COLO829 (cell line): ENCODE results near the gene STAG1.
"Not testable (repeated sequence)": the region's sequence is repeated elsewhere in the genome, so short reads cannot be mapped to it uniquely, and the experiment has no call there.

Source experiments
- DNase-seq: peaks from one replicate; pipeline ENCODE4 v3.0.0; 2012; ENCODE audit warnings: low spot score

STAG1 gene

DNA sequence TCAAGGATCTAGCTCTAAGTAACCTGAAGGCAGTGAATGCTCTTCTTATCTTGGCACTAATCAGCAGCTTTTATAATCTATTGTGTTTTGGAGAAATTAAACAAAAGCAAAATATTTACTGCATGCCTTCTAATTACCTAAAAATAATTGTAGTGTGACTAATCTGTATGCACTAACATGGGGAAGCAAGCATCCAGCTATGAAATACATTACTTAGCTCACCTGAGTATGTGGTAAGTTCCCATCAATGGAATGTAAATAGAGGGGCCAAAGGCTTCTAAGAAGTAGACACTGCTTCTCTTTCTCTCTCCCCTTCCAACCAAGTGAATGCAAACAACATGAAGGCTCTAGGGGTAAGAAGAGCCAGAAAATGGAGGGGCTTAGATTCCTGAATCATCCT, 165.6 kb downstream of the STAG1 start:
- DNase-seq, result no peak

GRCh38 chr3:136584728-136585127, 167.4 kb downstream of the STAG1 start:
- DNase-seq, result no peak

DNA sequence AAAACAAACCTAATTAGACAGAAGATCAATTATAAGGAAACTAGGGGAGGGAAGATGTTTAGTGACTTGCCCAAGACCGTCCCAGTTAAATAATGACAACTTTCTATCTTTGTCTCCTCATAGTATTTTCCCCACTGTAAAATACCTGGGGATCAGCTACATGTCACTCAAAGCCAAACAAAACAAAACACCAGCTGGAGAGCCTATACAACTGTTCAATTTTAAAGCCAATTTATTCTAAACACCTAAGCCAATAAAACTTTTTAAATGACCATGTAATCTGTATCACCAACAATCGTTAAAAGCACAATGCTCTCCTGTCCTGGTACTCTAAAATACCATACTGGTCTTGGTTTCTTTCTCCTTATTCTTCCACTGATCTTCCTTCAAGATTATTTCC, 168.4 kb downstream of the STAG1 start:
- no peak for DNase-seq

- no peak for DNase-seq
These were observed 174.4 kb downstream of the STAG1 start for GRCh38 chr3:136577791-136578190.

GRCh38 chr3:136576279-136577009, 175.7 kb downstream of the STAG1 start:
- DNase-seq, result no peak

DNA sequence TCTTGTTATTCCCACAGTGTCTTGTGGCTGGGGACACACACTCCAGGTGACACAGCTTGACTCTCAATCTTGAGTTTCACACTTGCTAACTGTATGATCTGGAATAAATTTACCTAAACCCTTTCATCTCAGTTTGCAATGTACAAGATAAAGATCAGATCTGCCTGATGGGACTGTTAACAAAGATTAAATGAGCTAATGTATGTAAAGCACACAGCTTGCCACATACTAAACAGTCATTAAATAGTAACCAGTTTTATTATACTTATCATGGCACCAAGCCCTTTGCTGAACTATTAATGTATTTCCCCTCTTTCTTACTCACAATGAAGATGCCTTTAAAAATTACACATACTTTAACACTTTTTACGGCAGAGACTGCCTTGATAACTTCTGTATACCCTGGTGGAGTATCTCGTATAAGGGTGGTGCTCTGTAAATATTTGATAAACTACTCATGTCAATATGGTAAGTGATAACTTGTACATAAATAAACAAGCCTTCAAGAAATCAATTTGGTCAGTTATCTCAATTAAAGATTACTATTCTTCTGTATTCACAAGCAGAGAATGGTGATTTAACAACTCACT, 184.5 kb downstream of the STAG1 start:
- no peak for DNase-seq

- DNase-seq, result not testable (repeated sequence)
These were observed 187.2 kb downstream of the STAG1 start for GRCh38 chr3:136564962-136565361.

DNA sequence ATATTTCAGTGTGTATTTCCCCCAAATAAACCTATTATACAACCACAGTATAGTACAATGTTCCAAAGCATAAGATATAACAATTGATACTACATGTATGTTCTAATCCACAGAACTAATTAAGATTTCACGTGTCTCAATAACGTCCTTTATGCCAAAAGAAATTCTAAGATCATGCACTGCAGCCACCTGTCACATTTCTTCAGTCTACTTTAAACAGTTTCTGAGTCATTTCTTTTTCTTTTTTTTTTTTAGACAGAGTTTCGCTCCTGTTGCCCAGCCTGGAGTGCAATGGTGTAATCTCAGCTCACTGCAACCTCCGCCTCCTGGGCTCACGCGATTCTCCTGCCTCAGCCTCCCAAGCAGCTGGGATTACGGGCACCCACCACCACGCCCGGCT, 190.2 kb downstream of the STAG1 start:
- no peak for DNase-seq

DNA sequence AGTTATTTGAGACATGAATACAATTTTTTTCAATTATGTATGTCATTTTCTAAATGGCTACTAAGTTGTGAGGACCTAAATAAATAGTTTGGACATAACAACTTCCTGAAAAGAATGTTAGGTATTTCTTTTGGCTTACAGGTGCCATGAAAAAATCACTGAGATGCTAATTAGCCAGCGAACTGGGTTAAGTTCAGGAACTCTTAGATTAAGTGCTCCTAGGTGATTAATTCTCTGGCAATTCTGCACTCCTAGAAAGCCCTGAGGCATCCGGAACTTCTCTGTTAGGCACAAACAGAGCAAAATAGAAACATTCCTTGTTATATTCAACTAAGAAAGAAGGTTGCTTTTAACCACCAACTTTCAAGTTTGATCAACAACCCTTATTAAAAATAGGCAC, 192.3 kb downstream of the STAG1 start:
- no peak for DNase-seq

DNA sequence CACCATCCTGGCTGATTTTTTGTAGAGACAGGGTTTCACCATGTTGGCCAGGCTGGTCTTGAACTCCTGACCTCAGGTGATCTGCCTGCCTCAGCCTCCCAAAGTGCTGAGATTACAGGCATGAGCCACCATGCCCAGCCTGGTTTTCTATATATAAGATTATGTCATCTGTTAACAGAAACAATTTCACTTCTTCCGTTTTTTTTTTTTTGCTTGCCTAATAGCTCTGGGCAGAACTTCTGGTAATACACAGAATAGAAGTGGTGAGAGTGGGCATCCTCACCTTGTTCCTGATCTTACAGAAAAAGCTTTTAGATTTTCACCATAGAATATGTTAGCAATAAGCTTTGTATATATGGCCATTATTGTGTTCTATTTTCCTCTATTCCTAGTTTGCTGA, 202.7 kb downstream of the STAG1 start:
- DNase-seq, result not testable (repeated sequence)

DNA sequence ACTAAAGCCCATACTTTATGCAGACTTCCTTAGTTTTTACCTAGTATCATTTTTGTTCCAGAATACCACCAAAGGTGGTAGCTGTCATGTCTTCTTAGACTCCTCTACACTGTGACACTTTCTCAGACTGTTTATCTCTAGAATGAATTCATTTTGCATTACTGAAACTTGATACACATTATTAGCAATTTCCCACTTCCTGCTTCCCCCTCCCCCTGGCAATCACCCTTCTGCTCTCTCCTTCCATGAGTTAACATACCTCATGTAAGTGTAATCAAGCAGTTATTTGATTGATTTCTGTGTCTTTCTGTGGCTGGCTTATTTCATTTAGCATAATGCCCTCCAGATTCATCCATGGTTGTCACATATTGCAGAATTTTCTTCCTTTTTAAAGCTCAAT, 204.9 kb downstream of the STAG1 start:
- DNase-seq, result no peak

DNA sequence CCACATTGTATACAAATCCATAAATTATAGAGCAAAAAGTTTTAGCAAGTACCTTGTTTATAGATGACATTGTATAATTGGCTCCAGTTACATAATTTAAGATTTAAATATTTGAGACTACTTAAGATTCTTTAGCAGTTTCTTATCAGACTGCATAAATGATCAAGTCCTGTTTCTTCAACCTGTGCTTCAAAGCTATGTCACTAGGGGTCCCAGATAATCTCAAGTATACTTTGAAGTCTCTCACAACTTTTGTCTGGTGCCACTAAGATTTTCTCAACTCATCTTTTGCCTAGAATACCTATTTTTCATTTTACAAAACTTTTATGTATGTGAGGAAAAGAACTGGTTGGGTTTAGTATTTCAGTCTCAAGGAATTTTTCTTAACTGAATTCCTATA, 205.5 kb downstream of the STAG1 start:
- no peak for DNase-seq

DNA sequence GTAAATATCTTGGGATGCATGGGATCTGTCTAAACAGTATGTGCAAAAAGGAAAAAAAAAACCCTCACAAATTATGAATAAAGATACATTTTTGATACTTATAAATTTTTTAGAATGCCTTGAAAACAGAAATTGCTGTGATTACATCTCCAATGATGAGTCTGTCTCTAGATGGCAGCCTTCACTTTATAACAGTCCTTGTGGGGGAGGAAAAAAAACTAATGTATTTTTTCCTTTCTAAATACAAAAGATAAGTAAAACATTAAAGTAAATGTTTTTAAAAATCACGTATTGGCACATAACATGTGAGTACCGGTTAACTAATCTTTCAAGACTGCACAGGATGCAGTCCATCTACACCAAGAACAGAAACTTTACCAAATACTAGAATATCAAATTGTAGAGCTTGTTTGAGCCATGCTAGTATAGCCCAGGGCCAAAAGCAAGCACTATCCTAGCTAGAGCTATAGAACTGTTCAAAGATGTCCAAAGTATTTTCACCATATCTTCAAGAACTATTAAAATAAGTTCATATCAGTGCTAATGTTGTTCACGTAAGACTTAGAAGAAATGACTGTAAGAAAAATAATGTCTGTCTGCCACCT, 206.4 kb downstream of the STAG1 start:
- no peak for DNase-seq

DNA sequence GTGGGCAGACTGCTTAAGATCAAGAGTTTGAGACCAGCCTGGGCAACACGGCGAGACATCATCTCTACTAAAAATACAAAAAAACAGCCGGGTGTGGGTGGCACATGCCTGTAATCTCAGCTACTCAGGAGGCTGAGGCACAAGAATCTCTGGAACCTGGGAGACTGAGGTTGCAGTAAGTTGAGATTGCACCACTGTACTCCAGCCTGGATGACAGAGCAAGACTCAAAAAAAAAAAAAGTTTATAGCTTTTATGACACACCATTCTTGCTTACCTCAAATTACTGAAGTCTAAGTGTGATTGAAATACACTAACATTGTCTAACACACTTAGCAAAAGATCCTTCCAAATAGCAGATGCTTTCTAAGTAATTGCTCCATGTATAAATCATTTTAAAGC, 207.6 kb downstream of the STAG1 start:
- no peak for DNase-seq

DNA sequence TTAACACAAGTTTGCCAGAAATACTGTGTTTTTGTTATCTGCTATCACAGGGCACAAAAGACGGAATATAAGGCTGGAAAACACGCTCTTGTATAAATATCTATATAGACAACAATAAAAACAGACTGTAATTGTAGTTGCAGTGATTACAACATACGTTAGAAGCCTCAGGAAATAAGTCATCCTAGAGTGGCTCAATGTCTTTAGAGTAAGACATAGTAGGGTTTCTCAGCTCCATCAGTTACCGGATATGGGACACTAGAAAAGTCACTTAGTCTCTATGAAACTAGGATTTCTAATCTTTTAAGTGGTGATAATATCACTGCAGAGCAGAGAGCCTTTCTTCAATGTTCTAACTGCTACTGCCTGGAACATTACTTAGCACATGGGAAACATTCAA, 208.8 kb downstream of the STAG1 start:
- no peak for DNase-seq

- DNase-seq, result no peak
These were observed 216.3 kb downstream of the STAG1 start for GRCh38 chr3:136535906-136536305.

DNA sequence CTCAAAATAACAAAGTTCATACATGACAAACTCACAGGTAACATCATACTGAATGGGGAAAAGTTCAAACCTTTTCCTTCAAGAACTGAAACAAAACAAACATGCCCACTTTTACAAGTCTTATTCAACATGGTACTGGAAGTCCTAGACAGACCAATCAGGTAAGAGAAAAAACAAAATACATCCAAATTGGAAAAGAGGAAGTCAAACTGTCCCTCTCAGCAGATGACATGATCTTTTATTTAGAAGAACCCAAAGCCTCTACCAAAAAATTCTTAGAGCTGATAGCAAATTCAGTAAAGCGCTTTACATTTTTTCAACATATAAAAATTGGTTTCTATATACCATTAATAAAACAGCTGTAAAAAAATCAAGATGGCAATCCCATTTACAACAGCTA, 219.4 kb downstream of the STAG1 start:
- no peak for DNase-seq

DNA sequence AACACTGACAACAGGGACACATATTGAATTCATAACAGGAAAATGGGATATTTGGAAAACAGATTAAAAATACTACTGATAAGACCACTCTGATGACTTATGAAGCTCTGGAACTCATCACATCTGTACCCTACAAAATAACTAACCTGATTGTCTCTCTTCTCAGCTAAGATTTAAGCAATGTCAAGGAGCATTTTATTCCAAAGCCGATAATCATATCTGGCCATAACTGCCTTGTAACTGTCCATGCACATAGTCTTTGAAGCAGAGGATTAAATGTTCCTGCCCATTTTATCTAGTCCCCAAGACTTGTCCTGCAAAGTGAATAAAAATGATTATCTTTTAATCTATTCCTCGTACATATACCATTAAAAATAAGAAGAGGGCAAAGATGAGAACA, 234.1 kb downstream of the STAG1 start:
- DNase-seq, result no peak

- DNase-seq, result no peak
These were observed 235.5 kb downstream of the STAG1 start for GRCh38 chr3:136516656-136517055.

DNA sequence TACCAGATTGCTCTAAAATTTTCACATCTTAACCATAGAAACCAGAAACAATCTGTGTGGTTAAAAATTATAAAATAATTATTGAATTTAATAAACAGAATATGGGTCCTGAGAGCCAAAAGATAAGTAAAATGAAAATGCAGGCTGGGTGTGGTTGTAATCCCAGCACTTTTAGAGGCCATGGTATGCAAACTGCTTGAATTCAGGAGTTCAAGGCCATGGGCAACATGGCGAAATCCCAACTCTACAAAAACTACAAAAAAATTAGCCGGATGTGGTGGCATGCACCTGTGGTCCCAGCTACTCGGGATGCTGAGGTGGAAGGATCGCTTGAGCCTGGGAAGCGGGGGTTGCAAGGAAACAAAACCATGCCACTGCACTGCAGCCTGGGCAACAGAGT, 236.1 kb downstream of the STAG1 start:
- no peak for DNase-seq

DNA sequence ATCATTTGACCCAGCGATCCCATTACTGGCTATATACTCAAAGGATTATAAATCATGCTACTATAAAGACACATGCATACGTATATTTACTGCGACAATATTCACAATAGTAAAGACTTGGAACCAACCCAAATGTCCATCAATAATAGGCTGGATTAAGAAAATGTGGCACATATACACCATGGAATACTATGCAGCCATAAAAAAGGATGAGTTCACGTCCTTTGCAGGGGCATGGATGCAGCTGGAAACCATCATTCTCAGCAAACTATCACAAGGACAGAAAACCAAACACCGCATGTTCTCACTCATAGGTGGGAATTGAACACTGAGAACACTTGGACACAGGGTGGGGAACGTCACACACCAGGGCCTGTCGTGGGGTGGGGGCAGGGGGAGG, 237.6 kb downstream of the STAG1 start:
- DNase-seq, result not testable (repeated sequence)

DNA sequence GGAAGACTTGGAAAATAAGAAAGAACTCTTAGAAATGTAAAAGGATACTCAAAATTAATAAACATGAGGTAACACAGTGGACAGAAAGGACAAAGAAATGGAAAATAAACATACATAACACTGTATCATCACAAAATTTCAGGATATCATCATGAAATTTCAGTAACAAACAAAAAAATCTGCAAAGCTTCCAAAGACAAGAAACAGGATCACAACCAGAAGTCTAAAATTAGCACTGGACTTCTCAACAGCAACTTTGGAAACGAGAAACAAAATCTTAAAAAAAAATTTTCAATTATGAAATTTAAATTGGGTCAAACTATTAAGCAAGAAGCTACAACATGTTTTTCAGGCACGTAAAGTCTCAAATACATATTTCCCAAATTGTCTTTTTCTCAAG, 238.8 kb downstream of the STAG1 start:
- no peak for DNase-seq

- DNase-seq, result no peak
These were observed 239.8 kb downstream of the STAG1 start for GRCh38 chr3:136512381-136512780.

GRCh38 chr3:136505676-136506075, 246.5 kb downstream of the STAG1 start:
- DNase-seq, result no peak
